Endothelial cell of umbilical vein (primary cell): Measurements from ENCODE around the gene ZNF441. TPM values are rescaled to one million over a fixed set of nuclear protein-coding genes. Genes with fewer than 3 reads are reported as not detected.

Experiments used
- BruUV-seq: library from RNA; stranded (reverse); fragments of 400-500 nt; replicated peaks from 2 replicates; lab custom pipeline; 2021; lab: Mats Ljungman, UMichigan
- CTCF ChIA-PET: fragments of 300-600, 350-600 bp; sonication (Branson Sonifier 250); formaldehyde crosslinking; loops from one replicate; lab custom pipeline; 2021; ENCODE audit warnings: antibody characterized with exemption, inconsistent platforms; lab: Charles Lee
- POLR2A ChIA-PET: fragments of 300-600, 350-600 bp; sonication (Branson Sonifier 250); formaldehyde crosslinking; loops from one replicate; lab custom pipeline; 2021; ENCODE audit warnings: antibody characterized with exemption, inconsistent platforms; lab: Charles Lee
- DNase-seq: peaks from one replicate; pipeline ENCODE4 v3.0.0-alpha.2; 2011; ENCODE audit warnings: low read depth, low spot score
- FAIRE-seq: peaks from 2 replicates; lab custom pipeline; 2011; peaks lifted over from hg19 to GRCh38; lab: Jason Lieb, UNC
- H2AFZ ChIP-seq: 2 replicates; pipeline ENCODE4 v1.6.0; 2012; ENCODE audit warnings: low read depth, low read length, control low read depth, inconsistent platforms
- H3K27ac ChIP-seq: 2 replicates; pipeline ENCODE4 v1.5.1; 2011; ENCODE audit warnings: low read depth, mild to moderate bottlenecking, control low read depth, low read length, moderate library complexity; ENCODE audit not compliant: insufficient read depth
- H3K27me3 ChIP-seq, 2 experiments: 2 replicates each; pipeline versions ENCODE4 v1.6.0 to v1.6.1; 2011; ENCODE audit warnings: low read length in 2 of 2, mixed read lengths in 1 of 2; ENCODE audit not compliant: control insufficient read depth in 2 of 2, insufficient read depth in 2 of 2
- H3K36me3 ChIP-seq, 2 experiments: 2 replicates in 1 of 2; 3 replicates in 1 of 2; pipeline ENCODE4 v1.5.1; 2011; ENCODE audit warnings: low read length in 2 of 2, mild to moderate bottlenecking in 1 of 2, moderate library complexity in 1 of 2; ENCODE audit not compliant: control insufficient read depth in 2 of 2, insufficient read depth in 2 of 2; ENCODE audit errors: extremely low read depth in 1 of 2
- H3K4me1 ChIP-seq: 3 replicates; pipeline ENCODE4 v1.5.1; 2011; ENCODE audit warnings: mild to moderate bottlenecking, low read length; ENCODE audit not compliant: control insufficient read depth, insufficient read depth; ENCODE audit errors: extremely low read depth
- H3K4me2 ChIP-seq: 2 replicates; pipeline ENCODE4 v1.6.1; 2011; ENCODE audit warnings: low read length, control low read depth, mixed read lengths; ENCODE audit not compliant: insufficient read depth
- H3K4me3 ChIP-seq, 3 experiments: fragments of 200-600 bp in 1 of 3; sonication (generic), shearing (Covaris generic) in 1 of 3; replicated peaks in 1 of 3; 2 replicates each; pipeline ENCODE4 v1.5.1; 2011 to 2016; ENCODE audit warnings: control low read depth in 3 of 3, low read length in 3 of 3, mild to moderate bottlenecking in 2 of 3, inconsistent platforms in 1 of 3, low read depth in 1 of 3, moderate library complexity in 1 of 3; ENCODE audit not compliant: insufficient read depth in 1 of 3
- H3K79me2 ChIP-seq: 2 replicates; pipeline ENCODE4 v1.6.0; 2012; ENCODE audit warnings: low read length, inconsistent platforms; ENCODE audit not compliant: control insufficient read depth, insufficient read depth
- H3K9ac ChIP-seq: replicated peaks from 2 replicates; pipeline ENCODE3; 2011; ENCODE audit warnings: low read length, control low read depth; ENCODE audit not compliant: insufficient read depth; ENCODE audit errors: extremely low read depth
- H3K9me1 ChIP-seq: replicated peaks from 3 replicates; pipeline ENCODE4 v1.6.0; 2011; ENCODE audit warnings: mild to moderate bottlenecking, low read length; ENCODE audit not compliant: control insufficient read depth, insufficient read depth; ENCODE audit errors: extremely low read depth
- H3K9me3 ChIP-seq: replicated peaks from 2 replicates; pipeline ENCODE4 v1.5.1; 2012; ENCODE audit warnings: low read length, inconsistent platforms; ENCODE audit not compliant: control insufficient read depth, insufficient read depth
- H4K20me1 ChIP-seq: replicated peaks from 2 replicates; pipeline ENCODE3; 2011; ENCODE audit warnings: mild to moderate bottlenecking, low read length; ENCODE audit not compliant: control insufficient read depth, insufficient read depth; ENCODE audit errors: extremely low read depth
- EZH2 ChIP-seq: IDR thresholded peaks from 2 replicates; pipeline ENCODE4 v1.6.1; 2012; ENCODE audit warnings: borderline replicate concordance, low read depth, mild to moderate bottlenecking, moderate library complexity, low read length, inconsistent platforms; ENCODE audit not compliant: severe bottlenecking
- GATA2 ChIP-seq: IDR thresholded peaks from 2 replicates; pipeline ENCODE4 v1.7.0; 2011; ENCODE audit warnings: low read depth, mild to moderate bottlenecking, moderate library complexity, mixed read lengths, low read length; ENCODE audit not compliant: insufficient read length, insufficient read depth
- JUN ChIP-seq: IDR thresholded peaks from 2 replicates; pipeline ENCODE4 v1.6.1; 2011; ENCODE audit warnings: borderline replicate concordance, low read depth; ENCODE audit not compliant: insufficient read length, insufficient read depth
- MYC ChIP-seq: IDR thresholded peaks from one replicate; pipeline ENCODE4 v1.6.1; 2011; ENCODE audit warnings: mild to moderate bottlenecking, low read depth, low read length
- POLR2A ChIP-seq: IDR thresholded peaks from 2 replicates; pipeline ENCODE4 v1.6.1; 2012; ENCODE audit warnings: low read depth, mild to moderate bottlenecking, control low read depth, low read length
- POLR2AphosphoS5 ChIP-seq: IDR thresholded peaks from 2 replicates; pipeline ENCODE4 v1.6.1; 2012; ENCODE audit warnings: low read depth, mild to moderate bottlenecking, control low read depth, low read length, moderate library complexity; ENCODE audit not compliant: insufficient read depth
- dilution Hi-C: fragments of 300-500 bp; cut with MboI; formaldehyde crosslinking; loops from one replicate; pipeline ENCODE4 v1.15.0; 2019; ENCODE audit warnings: low sequenced_read_pairs; ENCODE audit not compliant: extremely low pct_ligation_motif_present
- intact Hi-C: fragments of 100-400 bp; cut with micrococcal nuclease; formaldehyde crosslinking; loops from one replicate; pipeline ENCODE4 v1.10.0; 2022
- polyA plus RNA-seq, 4 experiments: library from polyadenylated mRNA; depleted of rRNA in 3 of 4; stranded (reverse) in 3 of 4; unstranded in 1 of 4; fragments of >200 nt; gene quantifications; 2 replicates each; pipeline versions ENCODE4 v1.2.1 to v1.2.3, GENCODE V29; 2011 to 2012; ENCODE audit warnings: missing spikeins in 1 of 4
- total RNA-seq: library from RNA; stranded (reverse); gene quantifications from 2 replicates; pipeline ENCODE4 v1.2.3, GENCODE V29; 2021
- TF ChIP-seq, protein P1 (sequence below): IDR thresholded peaks from 2 replicates; pipeline ENCODE4 v1.6.1; 2011; ENCODE audit not compliant: insufficient read depth, insufficient read length
- TF ChIP-seq, protein P2 (sequence below), 2 donors: IDR thresholded peaks; 1 replicate in 1 of 2; 2 replicates in 1 of 2; pipeline ENCODE4 v1.5.1; 2011; ENCODE audit warnings: low read length in 2 of 2, mild to moderate bottlenecking in 2 of 2, moderate library complexity in 2 of 2, control low read depth in 1 of 2, inconsistent platforms in 1 of 2, low read depth in 1 of 2; ENCODE audit not compliant: insufficient read depth in 1 of 2; ENCODE audit errors: extremely low read depth in 1 of 2

ZNF441 gene
- total and polyA plus RNA-seq, 2 donors (not counting 3 experiments of a cell fraction or from before 2014, with no cell fraction given): 1.9 to 4.5 TPM

DNA sequence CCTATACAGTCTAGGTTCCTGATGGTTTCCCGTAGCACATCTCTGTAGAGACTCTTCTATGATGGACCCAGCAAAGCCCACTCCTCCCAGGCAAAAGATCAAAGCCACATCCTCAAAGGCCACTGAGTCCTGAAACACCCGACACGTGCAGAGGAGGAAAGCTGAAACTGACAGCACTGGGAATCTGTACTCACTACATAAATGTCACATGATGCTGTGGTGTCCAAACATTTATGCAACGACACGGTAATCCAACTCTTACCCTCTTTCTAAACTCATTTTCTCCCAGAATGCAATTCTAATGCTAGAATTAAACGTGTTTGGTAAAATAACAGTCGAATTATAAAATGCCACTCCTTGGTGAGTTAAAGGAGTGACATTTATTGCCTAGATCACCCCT, 7.0 kb upstream of the ZNF441 start:
- dilution Hi-C loops: no loop called here
- H3K4me2 ChIP-seq: no peak overlapping the region
- DNase-seq (no peak), FAIRE-seq (no peak)
- H3K36me3 ChIP-seq: no peaks in the 10 kb centered on the region
- no peak overlapping the region for H3K9ac ChIP-seq
- no peaks in the 10 kb centered on the region for H3K79me2 ChIP-seq
- BruUV-seq: no TSS peak
- H3K4me1 ChIP-seq: no peaks in the 10 kb centered on the region
- H3K27me3 ChIP-seq: no peaks in the 10 kb centered on the region
- H3K9me1 ChIP-seq: no peaks in the 10 kb centered on the region
- CTCF ChIA-PET: no interaction called here
- H3K4me3 ChIP-seq: no peak overlapping the region
- TF ChIP-seq, protein P1, sequence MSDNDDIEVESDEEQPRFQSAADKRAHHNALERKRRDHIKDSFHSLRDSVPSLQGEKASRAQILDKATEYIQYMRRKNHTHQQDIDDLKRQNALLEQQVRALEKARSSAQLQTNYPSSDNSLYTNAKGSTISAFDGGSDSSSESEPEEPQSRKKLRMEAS: no peak
- no peak for TF ChIP-seq MYC
- no peak for TF ChIP-seq EZH2
- TF ChIP-seq, protein P2, sequence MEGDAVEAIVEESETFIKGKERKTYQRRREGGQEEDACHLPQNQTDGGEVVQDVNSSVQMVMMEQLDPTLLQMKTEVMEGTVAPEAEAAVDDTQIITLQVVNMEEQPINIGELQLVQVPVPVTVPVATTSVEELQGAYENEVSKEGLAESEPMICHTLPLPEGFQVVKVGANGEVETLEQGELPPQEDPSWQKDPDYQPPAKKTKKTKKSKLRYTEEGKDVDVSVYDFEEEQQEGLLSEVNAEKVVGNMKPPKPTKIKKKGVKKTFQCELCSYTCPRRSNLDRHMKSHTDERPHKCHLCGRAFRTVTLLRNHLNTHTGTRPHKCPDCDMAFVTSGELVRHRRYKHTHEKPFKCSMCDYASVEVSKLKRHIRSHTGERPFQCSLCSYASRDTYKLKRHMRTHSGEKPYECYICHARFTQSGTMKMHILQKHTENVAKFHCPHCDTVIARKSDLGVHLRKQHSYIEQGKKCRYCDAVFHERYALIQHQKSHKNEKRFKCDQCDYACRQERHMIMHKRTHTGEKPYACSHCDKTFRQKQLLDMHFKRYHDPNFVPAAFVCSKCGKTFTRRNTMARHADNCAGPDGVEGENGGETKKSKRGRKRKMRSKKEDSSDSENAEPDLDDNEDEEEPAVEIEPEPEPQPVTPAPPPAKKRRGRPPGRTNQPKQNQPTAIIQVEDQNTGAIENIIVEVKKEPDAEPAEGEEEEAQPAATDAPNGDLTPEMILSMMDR (IDR thresholded peaks at IDR 0.05; ENCODE audit: extremely low read depth in 1 of 2, insufficient read depth in 1 of 2, low read depth in 1 of 2, low read length in 2 of 2): no peak
- TF ChIP-seq POLR2A: no peak
- TF ChIP-seq GATA2: no peak
- TF ChIP-seq POLR2AphosphoS5: no peak
- no peak for TF ChIP-seq JUN
- H3K27ac ChIP-seq: no peak overlapping the region
- intact Hi-C loops: no loop called here
- no peak overlapping the region for H2AFZ ChIP-seq
- peaks cover 3% of the 10 kb centered on the region for H3K9me3 ChIP-seq
- POLR2A ChIA-PET: no interaction called here
- H4K20me1 ChIP-seq: no peaks in the 10 kb centered on the region
